H9 (cell line): ENCODE data around the gene FYN. TPM values are rescaled to one million over a fixed set of nuclear protein-coding genes. Genes with fewer than 3 reads are reported as not detected.

ENCODE experiments used
- DNase-seq: peaks from one replicate; pipeline ENCODE4 v3.0.0-alpha.2; 2017
- H2AFZ ChIP-seq: one replicate; pipeline ENCODE4 v1.6.1; 2013; ENCODE audit warnings: mild to moderate bottlenecking, low read length, control low read depth, moderate library complexity
- H2AK5ac ChIP-seq: 2 replicates; pipeline ENCODE4 v1.6.1; 2013; ENCODE audit warnings: low read length, control low read depth, mixed read lengths; ENCODE audit not compliant: insufficient read length
- H2BK120ac ChIP-seq: one replicate; pipeline ENCODE4 v1.6.1; 2013; ENCODE audit warnings: low read depth, mild to moderate bottlenecking, low read length, control low read depth, inconsistent platforms; ENCODE audit not compliant: poor library complexity, severe bottlenecking
- H2BK12ac ChIP-seq: 2 replicates; pipeline ENCODE4 v1.6.1; 2013; ENCODE audit warnings: low read length, control low read depth, mixed read lengths, low read depth; ENCODE audit not compliant: insufficient read length
- H2BK15ac ChIP-seq: 2 replicates; pipeline ENCODE4 v1.6.1; 2013; ENCODE audit warnings: low read depth, low read length, control low read depth
- H2BK20ac ChIP-seq: one replicate; pipeline ENCODE4 v1.6.1; 2013; ENCODE audit warnings: low read depth, mild to moderate bottlenecking, low read length, control low read depth, inconsistent platforms; ENCODE audit not compliant: poor library complexity, severe bottlenecking
- H2BK5ac ChIP-seq: 2 replicates; pipeline ENCODE4 v1.6.1; 2013; ENCODE audit warnings: low read length, control low read depth, mixed read lengths; ENCODE audit not compliant: insufficient read length
- H3K14ac ChIP-seq: 2 replicates; pipeline ENCODE4 v1.6.1; 2013; ENCODE audit warnings: low read length, control low read depth; ENCODE audit not compliant: insufficient read depth
- H3K18ac ChIP-seq: 2 replicates; pipeline ENCODE4 v1.6.1; 2013; ENCODE audit warnings: low read depth, mild to moderate bottlenecking, mixed read lengths, low read length, control low read depth; ENCODE audit not compliant: insufficient read length
- H3K23ac ChIP-seq: 2 replicates; pipeline ENCODE4 v1.6.1; 2013; ENCODE audit warnings: low read length, control low read depth, mixed read lengths, low read depth; ENCODE audit not compliant: insufficient read length
- H3K23me2 ChIP-seq: 2 replicates; pipeline ENCODE4 v1.6.1; 2013; ENCODE audit warnings: low read depth, mild to moderate bottlenecking, mixed read lengths, low read length, control low read depth; ENCODE audit not compliant: insufficient read length, poor library complexity, severe bottlenecking
- H3K27ac ChIP-seq: 2 replicates; pipeline ENCODE4 v1.5.1; 2013; ENCODE audit warnings: low read length, control low read depth, mixed read lengths, low read depth; ENCODE audit not compliant: insufficient read length
- H3K27me3 ChIP-seq: 2 replicates; pipeline ENCODE4 v1.6.1; 2013; ENCODE audit warnings: low read length, control low read depth, inconsistent platforms; ENCODE audit not compliant: insufficient read depth
- H3K4ac ChIP-seq: 2 replicates; pipeline ENCODE4 v1.6.1; 2013; ENCODE audit warnings: low read depth, mild to moderate bottlenecking, control low read depth, inconsistent platforms, low read length, moderate library complexity
- H3K4me1 ChIP-seq: 2 replicates; pipeline ENCODE4 v1.6.1; 2013; ENCODE audit warnings: low read length, control low read depth, inconsistent platforms; ENCODE audit not compliant: insufficient read depth
- H3K4me2 ChIP-seq: 2 replicates; pipeline ENCODE4 v1.6.1; 2013; ENCODE audit warnings: low read length, control low read depth, mixed read lengths; ENCODE audit not compliant: insufficient read length, insufficient read depth
- H3K56ac ChIP-seq: 2 replicates; pipeline ENCODE4 v1.6.1; 2013; ENCODE audit warnings: low read depth, mild to moderate bottlenecking, mixed read lengths, low read length, control low read depth; ENCODE audit not compliant: insufficient read length
- H3K79me1 ChIP-seq: 2 replicates; pipeline ENCODE4 v1.6.1; 2013; ENCODE audit warnings: low read depth, mild to moderate bottlenecking, moderate library complexity, low read length, control low read depth, inconsistent platforms; ENCODE audit not compliant: insufficient read depth, poor library complexity, severe bottlenecking
- H3K79me2 ChIP-seq: 2 replicates; pipeline ENCODE4 v1.6.1; 2013; ENCODE audit warnings: low read length, control low read depth, inconsistent platforms; ENCODE audit not compliant: insufficient read depth
- H3K9ac ChIP-seq: 2 replicates; pipeline ENCODE4 v1.6.1; 2013; ENCODE audit warnings: low read length, control low read depth, mixed read lengths; ENCODE audit not compliant: insufficient read length; ENCODE audit errors: extremely low read depth
- H3K9me3 ChIP-seq: one replicate; pipeline ENCODE4 v1.6.1; 2013; ENCODE audit warnings: low read depth, low read length, inconsistent platforms; ENCODE audit not compliant: control insufficient read depth
- H3T11ph ChIP-seq: one replicate; pipeline ENCODE4 v1.6.1; 2013; ENCODE audit warnings: mild to moderate bottlenecking, low read length, control low read depth, inconsistent platforms
- H4K20me1 ChIP-seq: one replicate; pipeline ENCODE4 v1.6.1; 2013; ENCODE audit not compliant: control insufficient read depth, insufficient read length, insufficient read depth
- H4K5ac ChIP-seq: 2 replicates; pipeline ENCODE4 v1.6.1; 2013; ENCODE audit warnings: low read depth, mild to moderate bottlenecking, mixed read lengths, low read length, control low read depth; ENCODE audit not compliant: insufficient read length
- H4K8ac ChIP-seq: replicated peaks from 2 replicates; pipeline ENCODE4 v1.6.1; 2013; ENCODE audit warnings: low read length, control low read depth, mixed read lengths, low read depth; ENCODE audit not compliant: insufficient read length
- H4K91ac ChIP-seq: 2 replicates; pipeline ENCODE4 v1.6.1; 2013; ENCODE audit warnings: low read depth, mild to moderate bottlenecking, moderate library complexity, mixed read lengths, low read length, control low read depth; ENCODE audit not compliant: insufficient read length
- H3K27ac Mint-ChIP-seq, 3 experiments: 2 replicates in 2 of 3; 3 replicates in 1 of 3; pipeline ENCODE4 v1.8.0; 2020 to 2021; ENCODE audit warnings: mixed read lengths in 3 of 3, mild to moderate bottlenecking in 1 of 3, moderate library complexity in 1 of 3
- H3K27me3 Mint-ChIP-seq: 2 replicates; pipeline ENCODE4 v1.8.0; 2021; ENCODE audit warnings: low read depth, mild to moderate bottlenecking, moderate library complexity, mixed read lengths
- H3K36me3 Mint-ChIP-seq, 3 experiments: 2 replicates in 2 of 3; 3 replicates in 1 of 3; pipeline ENCODE4 v1.8.0; 2020 to 2021; ENCODE audit warnings: low read depth in 3 of 3, mixed read lengths in 3 of 3; ENCODE audit not compliant: insufficient read depth in 1 of 3
- H3K4me1 Mint-ChIP-seq, 2 experiments: 2 replicates each; pipeline ENCODE4 v1.8.0; 2020; ENCODE audit warnings: mixed read lengths in 2 of 2
- H3K4me3 Mint-ChIP-seq, 2 experiments: 2 replicates in 1 of 2; 3 replicates in 1 of 2; pipeline ENCODE4 v1.8.0; 2020 to 2021; ENCODE audit warnings: mild to moderate bottlenecking in 2 of 2, mixed read lengths in 2 of 2, moderate library complexity in 1 of 2
- H3K9me3 Mint-ChIP-seq, 2 experiments: 2 replicates in 1 of 2; 3 replicates in 1 of 2; pipeline ENCODE4 v1.8.0; 2020; ENCODE audit warnings: mild to moderate bottlenecking in 2 of 2, mixed read lengths in 2 of 2, moderate library complexity in 1 of 2
- WGBS: extraction: QIAGEN DNeasy Blood & Tissue Kit; methylation state at CpG from one replicate; pipeline ENCODE4 v1.1.7; 2013; ENCODE audit warnings: missing lambda C conversion rate, low lambda C conversion rate, mixed read lengths; ENCODE audit not compliant: insufficient read length; ENCODE audit errors: extremely low coverage; 5-methylcytosine and 5-hydroxymethylcytosine counted together
- total RNA-seq: library from RNA; stranded (reverse); gene quantifications from 2 replicates; pipeline ENCODE4 v1.2.1, GENCODE V29; 2021
- TF ChIP-seq, protein P1 (sequence below): fragments of 200-600 bp; sonication (generic); conservative IDR thresholded peaks from 3 replicates; pipeline ENCODE4 v1.8.0; 2021; ENCODE audit warnings: antibody characterized with exemption, mild to moderate bottlenecking

The FYN gene
- total RNA-seq, 1 experiment from 2014 or later, result 64.8 TPM

DNA sequence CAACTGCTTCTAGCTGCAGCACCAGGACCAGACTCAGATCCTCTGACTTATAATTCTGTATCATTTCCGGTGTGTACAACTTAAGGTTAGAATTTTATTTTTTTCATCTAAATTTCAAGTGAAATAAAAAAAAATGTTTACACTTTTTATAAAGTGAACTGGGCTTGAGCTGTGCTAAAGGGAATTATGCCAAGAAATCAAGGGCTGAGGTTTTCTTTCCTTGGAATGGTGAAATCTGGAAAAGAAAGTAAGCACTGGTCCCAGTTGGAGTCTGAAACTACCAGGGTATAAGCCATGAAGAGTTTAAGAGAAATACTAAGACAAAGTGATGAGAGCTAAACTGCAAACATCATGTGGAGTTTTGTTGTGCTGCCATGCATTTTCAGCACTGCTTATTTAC, 21.7 kb upstream of the FYN start:
- no peak overlapping the region for H3T11ph ChIP-seq
- no peak overlapping the region for H2BK12ac ChIP-seq
- no peaks in the 10 kb centered on the region for H3K27me3 ChIP-seq
- H2AK5ac ChIP-seq, result no peak overlapping the region
- no peak overlapping the region for H3K23ac ChIP-seq
- H3K4ac ChIP-seq, result no peak overlapping the region
- TF ChIP-seq, protein P1, sequence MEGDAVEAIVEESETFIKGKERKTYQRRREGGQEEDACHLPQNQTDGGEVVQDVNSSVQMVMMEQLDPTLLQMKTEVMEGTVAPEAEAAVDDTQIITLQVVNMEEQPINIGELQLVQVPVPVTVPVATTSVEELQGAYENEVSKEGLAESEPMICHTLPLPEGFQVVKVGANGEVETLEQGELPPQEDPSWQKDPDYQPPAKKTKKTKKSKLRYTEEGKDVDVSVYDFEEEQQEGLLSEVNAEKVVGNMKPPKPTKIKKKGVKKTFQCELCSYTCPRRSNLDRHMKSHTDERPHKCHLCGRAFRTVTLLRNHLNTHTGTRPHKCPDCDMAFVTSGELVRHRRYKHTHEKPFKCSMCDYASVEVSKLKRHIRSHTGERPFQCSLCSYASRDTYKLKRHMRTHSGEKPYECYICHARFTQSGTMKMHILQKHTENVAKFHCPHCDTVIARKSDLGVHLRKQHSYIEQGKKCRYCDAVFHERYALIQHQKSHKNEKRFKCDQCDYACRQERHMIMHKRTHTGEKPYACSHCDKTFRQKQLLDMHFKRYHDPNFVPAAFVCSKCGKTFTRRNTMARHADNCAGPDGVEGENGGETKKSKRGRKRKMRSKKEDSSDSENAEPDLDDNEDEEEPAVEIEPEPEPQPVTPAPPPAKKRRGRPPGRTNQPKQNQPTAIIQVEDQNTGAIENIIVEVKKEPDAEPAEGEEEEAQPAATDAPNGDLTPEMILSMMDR, result no peak
- H2AFZ ChIP-seq, result no peak overlapping the region
- H4K8ac ChIP-seq, result no peak overlapping the region
- no peak for DNase-seq
- H3K4me2 ChIP-seq, result no peak overlapping the region
- no peaks in the 10 kb centered on the region for H3K79me2 ChIP-seq
- no peak overlapping the region for H3K27ac ChIP-seq
- no peak overlapping the region for H2BK15ac ChIP-seq
- Mint-ChIP-seq H3K9me3 (no peaks in the 10 kb centered on the region), H3K4me3 (no peak overlapping the region; a peak in 1 of 5 replicates), H3K36me3 (no peaks in the 10 kb centered on the region), H3K27ac (no peak overlapping the region), H3K27me3 (peaks cover 3% of the 10 kb centered on the region), H3K4me1 (peaks cover 21 to 23% of the 10 kb centered on the region in 2 experiments)
- no peak overlapping the region for H3K14ac ChIP-seq
- no peaks in the 10 kb centered on the region for H4K20me1 ChIP-seq
- no peak overlapping the region for H2BK20ac ChIP-seq
- no peak overlapping the region for H4K91ac ChIP-seq
- no peak overlapping the region for H3K18ac ChIP-seq
- no peaks in the 10 kb centered on the region for H3K9me3 ChIP-seq
- no peak overlapping the region for H4K5ac ChIP-seq
- peaks cover 4% of the 10 kb centered on the region; the same call in 1 of the 2 replicates for H3K4me1 ChIP-seq
- H3K79me1 ChIP-seq, result no peaks in the 10 kb centered on the region
- no peak overlapping the region for H2BK5ac ChIP-seq
- no peak overlapping the region for H3K9ac ChIP-seq
- H2BK120ac ChIP-seq, result no peak overlapping the region
- no peak overlapping the region for H3K56ac ChIP-seq
- no peaks in the 10 kb centered on the region for H3K23me2 ChIP-seq
- WGBS, result no CpG with 5 or more reads among the region's 1 CpG
